Suprapubic skin (tissue), 4 donors: ENCODE measurements around the gene CCND1.
"Not testable (repeated sequence)": the region's sequence is repeated elsewhere in the genome, so short reads cannot be mapped to it uniquely, and the experiment has no call there.

Experiments used
- EP300 ChIP-seq: sonication (generic); formaldehyde crosslinking; IDR thresholded peaks from one replicate; pipeline ENCODE4 v1.6.1; 2017; ENCODE audit warnings: antibody characterized with exemption
- POLR2A ChIP-seq, 2 donors: fragments of 450-650 bp; IDR thresholded peaks; one replicate each; pipeline ENCODE4 v1.6.1; 2017; ENCODE audit warnings: antibody characterized with exemption in 2 of 2, mild to moderate bottlenecking in 2 of 2, moderate library complexity in 2 of 2
- POLR2AphosphoS5 ChIP-seq, 3 donors: sonication (generic); formaldehyde crosslinking; IDR thresholded peaks; one replicate each; pipeline ENCODE4 v1.6.1; 2017; ENCODE audit warnings: antibody characterized with exemption in 3 of 3
- TF ChIP-seq, protein P1 (sequence below), 2 donors: fragments of 200-600 bp in 1 of 2; fragments of 450-650 bp in 1 of 2; sonication (generic) in 1 of 2; IDR thresholded peaks; one replicate each; pipeline ENCODE4 v1.5.1; 2016 to 2019; ENCODE audit warnings: antibody characterized with exemption in 2 of 2, mild to moderate bottlenecking in 1 of 2, moderate library complexity in 1 of 2

DNA sequence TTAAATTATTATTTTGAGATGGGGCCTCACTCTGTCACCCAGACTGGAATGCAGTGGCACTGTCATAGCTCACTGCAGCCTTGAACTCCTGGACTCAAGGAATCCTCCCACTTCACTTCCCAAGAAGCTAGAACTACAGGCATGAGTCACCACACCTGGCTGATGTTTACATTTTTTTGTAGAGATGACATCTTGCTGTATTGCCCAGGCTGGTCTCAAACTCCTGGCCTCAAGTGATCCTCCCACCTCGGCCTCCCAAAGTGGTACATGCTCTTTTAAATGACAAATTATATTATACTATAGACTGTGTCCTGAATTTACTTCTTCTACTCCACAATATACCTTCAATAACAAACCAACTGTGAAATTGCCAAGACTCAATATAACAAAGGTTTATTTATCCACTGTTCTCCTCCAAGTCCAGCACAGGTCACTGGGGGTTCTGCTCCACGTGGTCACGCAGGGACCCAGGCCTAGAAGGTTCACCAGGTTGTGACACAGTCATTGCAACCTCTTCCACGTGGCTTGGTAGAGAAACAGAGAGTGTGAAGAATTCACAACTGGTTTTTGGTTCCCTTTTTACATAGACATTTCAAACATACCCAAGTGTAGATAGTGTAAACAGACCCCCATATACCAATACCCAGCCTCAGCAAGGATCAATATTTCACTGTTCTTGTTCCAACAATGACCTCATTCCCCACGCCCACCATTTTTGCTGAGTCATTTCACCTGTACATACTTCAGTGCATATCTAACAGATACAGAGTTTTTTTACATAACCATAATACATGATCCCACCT is 47.2 kb downstream of the CCND1 start:
- not testable (repeated sequence) for TF ChIP-seq POLR2A (IDR thresholded peaks at IDR 0.05); EP300; POLR2AphosphoS5 (IDR thresholded peaks at IDR 0.05)
- TF ChIP-seq, protein P1, sequence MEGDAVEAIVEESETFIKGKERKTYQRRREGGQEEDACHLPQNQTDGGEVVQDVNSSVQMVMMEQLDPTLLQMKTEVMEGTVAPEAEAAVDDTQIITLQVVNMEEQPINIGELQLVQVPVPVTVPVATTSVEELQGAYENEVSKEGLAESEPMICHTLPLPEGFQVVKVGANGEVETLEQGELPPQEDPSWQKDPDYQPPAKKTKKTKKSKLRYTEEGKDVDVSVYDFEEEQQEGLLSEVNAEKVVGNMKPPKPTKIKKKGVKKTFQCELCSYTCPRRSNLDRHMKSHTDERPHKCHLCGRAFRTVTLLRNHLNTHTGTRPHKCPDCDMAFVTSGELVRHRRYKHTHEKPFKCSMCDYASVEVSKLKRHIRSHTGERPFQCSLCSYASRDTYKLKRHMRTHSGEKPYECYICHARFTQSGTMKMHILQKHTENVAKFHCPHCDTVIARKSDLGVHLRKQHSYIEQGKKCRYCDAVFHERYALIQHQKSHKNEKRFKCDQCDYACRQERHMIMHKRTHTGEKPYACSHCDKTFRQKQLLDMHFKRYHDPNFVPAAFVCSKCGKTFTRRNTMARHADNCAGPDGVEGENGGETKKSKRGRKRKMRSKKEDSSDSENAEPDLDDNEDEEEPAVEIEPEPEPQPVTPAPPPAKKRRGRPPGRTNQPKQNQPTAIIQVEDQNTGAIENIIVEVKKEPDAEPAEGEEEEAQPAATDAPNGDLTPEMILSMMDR (IDR thresholded peaks at IDR 0.05) = not testable (repeated sequence)
